KOPT-K1 (cell line): ENCODE results near the gene INHA.

Experiments used
- H3K27ac ChIP-seq: fragments of 200-600 bp; sonication (generic); 2 replicates; pipeline ENCODE4 v1.5.1; 2016; ENCODE audit warnings: antibody characterized with exemption, mild to moderate bottlenecking, low read depth, low read length; ENCODE audit not compliant: poor library complexity, severe bottlenecking
- H3K36me3 ChIP-seq: fragments of 200-600 bp; sonication (generic); 2 replicates; pipeline ENCODE4 v1.5.1; 2017; ENCODE audit warnings: antibody characterized with exemption, mild to moderate bottlenecking, low read length, moderate library complexity; ENCODE audit not compliant: insufficient read depth
- H3K9me3 ChIP-seq: fragments of 200-600 bp; sonication (generic); 2 replicates; pipeline ENCODE4 v1.5.1; 2017; ENCODE audit warnings: antibody characterized with exemption, low read length, mild to moderate bottlenecking; ENCODE audit not compliant: insufficient read depth, poor library complexity, severe bottlenecking

Gene INHA

DNA sequence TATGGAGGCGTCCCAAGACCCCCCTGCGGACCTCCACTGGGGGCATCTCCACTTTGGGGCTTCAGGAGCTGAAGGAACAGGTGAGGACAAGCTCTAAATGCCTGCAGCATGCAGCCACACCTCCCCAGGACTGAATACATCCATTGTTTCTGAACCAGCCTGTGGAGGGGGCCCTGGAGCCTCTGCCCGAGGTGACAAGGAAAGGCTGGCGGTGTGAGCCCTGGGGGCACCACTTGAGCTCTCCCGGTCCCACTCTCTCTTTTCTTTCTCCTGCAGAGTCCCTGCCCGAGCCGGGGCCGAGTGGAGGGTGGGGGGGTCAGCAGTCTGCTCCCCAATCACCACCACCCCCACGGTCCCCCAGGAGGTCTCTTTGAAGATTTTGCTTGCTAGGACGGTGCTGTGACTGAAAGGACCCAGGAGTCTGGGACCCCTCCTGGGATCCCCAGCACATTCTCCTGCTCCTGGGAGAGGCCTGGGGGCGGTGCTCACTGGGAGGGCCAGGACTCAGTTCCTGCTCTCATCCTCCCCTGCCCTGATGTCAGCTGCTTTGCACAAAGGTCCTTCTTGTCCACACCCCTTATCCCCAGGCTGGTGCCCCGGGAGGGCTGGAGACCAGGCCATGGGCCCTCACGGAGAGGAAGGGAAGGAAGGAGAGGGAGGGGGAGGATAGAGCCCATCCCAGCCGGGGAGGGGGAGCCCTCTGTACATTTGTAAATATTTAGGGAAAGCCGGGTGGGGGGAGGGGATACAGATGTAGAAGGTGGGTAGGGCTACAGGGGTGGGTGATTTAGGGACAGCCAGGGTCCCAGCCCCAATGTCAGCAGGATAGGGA, 34.2 kb upstream of the INHA start:
- no peaks in the 10 kb centered on the region for H3K36me3 ChIP-seq
- H3K9me3 ChIP-seq = no peaks in the 10 kb centered on the region
- no peak overlapping the region for H3K27ac ChIP-seq

DNA sequence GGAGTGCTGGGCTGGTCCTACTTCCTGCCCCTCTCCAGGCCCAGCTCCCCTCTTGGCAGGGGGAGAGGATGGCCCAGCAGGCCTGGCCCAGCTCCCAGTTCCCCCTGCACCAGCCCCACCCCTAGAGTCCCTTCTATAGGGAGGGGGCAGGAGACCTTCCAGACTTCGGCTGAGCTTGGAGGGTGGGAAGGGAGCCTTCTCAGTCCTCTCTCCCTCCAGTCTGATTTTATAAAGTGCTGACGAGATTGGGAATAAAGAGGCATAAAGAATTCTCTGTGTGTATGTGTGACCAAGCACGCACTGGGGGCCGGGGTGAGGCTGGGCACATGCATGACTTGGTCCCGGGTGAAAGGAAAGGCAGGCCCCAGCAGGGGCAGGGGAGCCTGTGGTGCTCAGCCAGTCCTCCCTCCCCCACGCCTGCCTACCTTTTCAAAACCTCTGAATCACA, 33.6 kb upstream of the INHA start:
- no peak overlapping the region for H3K27ac ChIP-seq
- no peaks in the 10 kb centered on the region for H3K36me3 ChIP-seq
- no peaks in the 10 kb centered on the region for H3K9me3 ChIP-seq

DNA sequence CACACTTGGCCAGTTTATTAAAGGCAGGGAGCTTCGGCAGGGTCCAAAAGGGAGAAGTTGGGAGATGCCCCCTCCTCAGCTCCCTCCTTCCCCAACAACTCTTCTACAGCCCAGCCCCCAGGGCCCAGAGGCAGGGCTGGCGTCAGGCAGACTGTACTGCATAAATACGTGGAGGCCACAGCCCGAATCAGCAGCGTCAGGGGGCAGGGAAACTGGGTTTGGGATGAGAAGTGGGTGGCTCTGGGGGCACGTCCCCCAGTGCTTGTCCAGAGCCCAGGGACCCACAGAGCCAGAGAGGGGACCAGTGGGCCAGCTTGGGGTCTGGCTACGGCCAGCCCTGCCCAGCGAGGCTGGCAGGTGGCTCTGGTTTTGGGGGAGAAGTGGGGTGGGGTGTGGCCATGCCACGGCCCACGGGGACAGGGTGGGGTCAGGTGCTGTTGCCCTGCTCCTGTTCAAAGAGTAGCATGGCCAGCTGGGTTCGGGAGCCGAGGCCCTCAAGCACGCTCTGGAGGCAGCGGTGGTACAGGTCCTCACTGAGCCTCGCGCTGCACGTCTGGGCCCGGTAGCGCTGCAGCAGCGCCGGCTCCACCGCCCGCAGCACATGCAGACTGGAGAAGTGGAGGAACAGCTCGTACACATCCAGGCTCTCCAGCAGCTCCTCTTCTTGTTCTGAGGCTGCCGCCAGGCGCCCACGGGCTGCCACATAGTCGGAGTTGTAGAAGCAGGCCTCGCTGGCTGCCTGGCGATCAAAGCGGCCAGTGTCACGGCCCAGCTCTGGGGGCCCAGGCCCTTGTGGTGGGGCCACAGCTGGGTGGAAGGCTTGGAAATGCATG, 32.9 kb upstream of the INHA start:
- Histone ChIP-seq H3K36me3 (no peaks in the 10 kb centered on the region), H3K27ac (no peak overlapping the region), H3K9me3 (no peaks in the 10 kb centered on the region)

DNA sequence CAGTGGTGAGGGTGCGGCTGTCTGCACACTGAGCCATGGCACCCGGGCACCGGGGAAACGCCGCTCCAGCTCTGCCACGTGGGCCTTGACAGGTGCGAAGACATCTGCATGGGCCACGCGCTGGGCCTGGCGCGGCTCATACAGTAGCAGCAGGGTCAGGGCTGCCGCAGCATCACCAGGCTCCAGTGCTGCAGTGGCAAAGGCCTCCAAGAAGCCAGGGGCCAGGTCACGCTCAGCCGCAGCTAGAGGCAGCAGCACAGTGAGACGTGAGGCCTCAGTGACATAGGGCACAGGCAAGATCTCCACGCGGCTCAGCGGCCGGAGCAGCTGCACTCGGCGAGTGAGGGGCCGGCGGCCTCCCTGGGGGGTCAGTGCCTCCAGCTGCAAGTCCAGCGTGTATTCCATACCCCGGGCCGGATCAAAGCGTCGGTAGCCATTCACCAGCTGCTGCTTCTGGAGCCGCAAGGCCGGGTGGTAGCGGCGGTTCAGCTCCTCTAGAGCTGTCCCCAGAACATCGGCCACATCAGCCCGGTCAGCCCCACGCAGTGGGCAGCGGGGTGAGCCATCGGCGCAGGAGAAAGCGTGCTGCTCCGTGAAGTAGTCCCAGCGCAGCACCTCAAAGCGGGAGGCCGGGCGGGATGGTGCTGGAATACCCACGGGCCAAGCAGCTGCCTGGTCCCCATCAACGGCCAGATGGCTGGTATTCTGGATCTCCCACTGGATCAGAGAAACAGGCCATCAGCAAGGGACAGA, 32.0 kb upstream of the INHA start:
- Histone ChIP-seq H3K27ac (no peak overlapping the region), H3K9me3 (no peaks in the 10 kb centered on the region), H3K36me3 (no peaks in the 10 kb centered on the region)

DNA sequence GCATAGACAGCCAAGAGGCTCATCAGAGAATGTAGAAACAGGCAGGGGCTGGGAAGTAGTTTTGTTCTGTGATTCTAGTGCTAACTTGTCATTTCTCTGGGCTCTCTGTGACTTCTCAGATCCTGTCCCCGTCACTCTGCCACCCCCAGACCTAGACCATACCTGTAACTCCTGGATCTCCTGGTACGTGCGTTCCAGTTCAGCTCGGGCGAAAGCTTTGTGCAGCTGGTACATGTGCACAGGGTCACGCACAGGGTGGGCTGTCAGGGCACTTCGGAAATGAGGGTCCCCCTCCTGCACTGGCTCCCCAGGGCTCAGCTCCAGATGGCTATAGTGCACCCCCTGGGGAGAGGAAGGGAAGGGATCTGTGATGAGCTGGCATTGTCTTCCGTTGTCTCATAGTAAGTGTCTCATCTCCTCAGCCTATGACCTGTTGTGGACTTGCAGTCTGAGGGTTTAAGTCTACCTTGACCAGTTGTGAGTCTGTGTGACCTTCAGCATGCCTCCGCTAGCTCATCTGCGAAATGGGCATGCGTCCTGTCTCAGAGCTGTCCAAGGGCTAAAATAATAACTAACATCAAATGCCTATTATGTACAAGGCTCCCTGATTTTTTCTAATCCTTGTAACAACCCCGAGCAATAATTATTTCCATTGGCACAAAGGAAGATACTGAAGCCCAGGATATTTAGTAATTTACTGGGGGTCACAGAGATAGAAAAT, 31.2 kb upstream of the INHA start:
- no peak overlapping the region for H3K27ac ChIP-seq
- no peaks in the 10 kb centered on the region for H3K9me3 ChIP-seq
- no peaks in the 10 kb centered on the region for H3K36me3 ChIP-seq

DNA sequence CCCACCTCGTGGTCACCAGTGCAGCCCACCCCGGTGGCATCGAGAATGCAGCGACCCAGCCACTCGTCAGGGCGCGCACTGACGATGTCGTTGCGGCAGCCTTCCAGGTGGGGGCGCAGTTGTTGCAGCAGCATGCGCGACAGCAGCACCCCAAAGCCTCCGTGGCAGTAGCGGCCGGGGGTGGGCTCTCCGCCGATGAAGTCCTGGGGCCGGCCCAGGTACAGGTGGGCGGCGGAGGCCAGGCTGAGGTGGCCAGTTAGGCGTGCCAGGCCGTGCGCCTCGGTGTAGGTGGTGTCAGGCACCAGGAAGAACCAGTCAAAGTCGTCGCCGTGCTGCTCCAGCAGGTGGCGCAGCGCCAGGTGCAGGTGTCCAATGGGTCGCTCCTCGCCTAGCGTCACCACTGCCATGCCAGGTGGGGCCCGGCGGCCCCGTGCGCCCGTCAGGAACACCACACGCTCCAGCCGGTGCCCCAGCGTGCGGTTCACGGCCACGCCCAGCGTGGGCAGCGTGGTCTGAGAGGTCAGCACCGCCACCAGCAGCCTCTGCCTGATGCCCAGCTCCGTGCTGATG, 30.4 kb upstream of the INHA start:
- no peak overlapping the region for H3K27ac ChIP-seq
- H3K36me3 ChIP-seq = no peaks in the 10 kb centered on the region
- no peaks in the 10 kb centered on the region for H3K9me3 ChIP-seq

DNA sequence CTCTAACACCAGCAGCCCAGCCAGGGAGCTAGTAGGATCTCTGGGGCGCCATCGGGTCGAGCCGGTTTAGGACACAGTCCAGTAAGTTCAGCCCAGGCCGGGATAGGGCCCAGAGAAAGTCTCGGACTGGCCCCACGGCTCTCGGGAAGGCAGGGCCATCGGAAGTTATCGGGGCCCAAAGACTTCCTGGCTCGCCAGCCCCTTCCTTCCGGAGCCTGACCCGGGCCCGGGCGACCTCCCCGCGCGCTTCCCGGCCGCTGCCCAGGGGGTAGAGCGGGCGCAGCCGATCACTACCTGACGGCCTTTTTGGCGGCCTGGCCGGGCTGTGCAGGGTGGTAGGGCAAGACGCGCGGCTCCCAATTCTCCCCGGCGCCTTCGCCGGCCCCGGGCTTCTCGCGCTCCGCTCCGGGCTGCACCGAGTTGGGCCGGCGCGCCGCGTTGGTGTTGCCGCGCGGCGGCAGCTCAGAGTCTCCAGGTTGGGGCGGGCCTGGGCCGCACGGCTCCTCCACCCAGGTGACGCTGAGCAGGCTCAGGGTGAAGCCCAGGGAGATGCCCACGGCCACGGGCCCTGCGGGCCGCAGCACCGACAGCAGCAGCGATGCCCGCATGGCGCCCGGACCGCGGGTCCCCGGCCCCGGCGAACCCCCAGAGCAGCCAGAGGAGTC, 29.0 kb upstream of the INHA start:
- Histone ChIP-seq H3K36me3 (no peaks in the 10 kb centered on the region), H3K9me3 (no peaks in the 10 kb centered on the region), H3K27ac (no peak overlapping the region)

DNA sequence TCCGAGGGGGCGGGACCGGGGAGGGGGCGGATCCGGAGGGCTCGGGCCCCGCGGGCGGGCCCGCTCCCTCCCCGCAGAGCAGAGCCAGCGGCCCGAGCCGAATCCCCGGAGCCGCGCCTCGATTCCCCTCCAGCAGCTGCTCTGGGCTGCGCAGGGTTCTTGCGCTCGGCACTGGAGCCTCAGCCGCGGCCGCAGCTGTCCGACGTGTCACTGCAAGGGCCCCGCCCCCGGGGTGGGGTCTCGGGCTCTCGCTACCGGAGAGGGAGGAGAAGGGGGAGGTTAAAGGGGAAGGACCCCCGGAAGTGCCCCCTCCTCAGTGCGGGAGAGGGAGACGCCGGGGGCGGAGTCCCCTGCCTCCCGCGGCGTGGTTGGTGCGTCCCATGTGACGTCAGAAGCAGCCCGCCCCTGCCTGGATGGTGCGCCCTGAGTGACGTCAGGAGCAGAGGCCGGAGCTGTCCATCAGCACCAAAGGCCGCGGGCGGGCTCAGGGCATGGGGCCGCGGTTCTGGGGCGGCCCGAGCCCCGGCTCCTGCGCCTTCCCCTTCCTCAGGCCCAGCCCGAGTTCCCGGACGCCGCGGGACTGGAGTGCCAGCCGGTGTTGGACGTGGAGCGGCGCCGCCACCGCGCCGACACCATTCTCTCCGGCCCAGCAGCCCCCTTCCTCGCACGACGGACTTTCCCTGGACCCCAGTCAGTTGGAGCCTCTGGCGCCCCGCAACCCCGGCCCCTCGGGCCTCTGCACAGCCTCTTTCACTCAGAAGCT, 28.3 kb upstream of the INHA start, which contains the start of the genes CHPF and TMEM198:
Gene CHPF (minus strand): TSS at position 214 of the 763 bp plus-strand sequence. CDS start 271 bp downstream, outside the sequence.
Gene TMEM198 (plus strand): TSS at position 433 of the 763 bp plus-strand sequence. CDS start 700 bp downstream, outside the sequence.
- H3K36me3 ChIP-seq = no peaks in the 10 kb centered on the region
- no peak within 1 kb of the TSS for H3K27ac ChIP-seq
- H3K9me3 ChIP-seq = no peaks in the 10 kb centered on the region

DNA sequence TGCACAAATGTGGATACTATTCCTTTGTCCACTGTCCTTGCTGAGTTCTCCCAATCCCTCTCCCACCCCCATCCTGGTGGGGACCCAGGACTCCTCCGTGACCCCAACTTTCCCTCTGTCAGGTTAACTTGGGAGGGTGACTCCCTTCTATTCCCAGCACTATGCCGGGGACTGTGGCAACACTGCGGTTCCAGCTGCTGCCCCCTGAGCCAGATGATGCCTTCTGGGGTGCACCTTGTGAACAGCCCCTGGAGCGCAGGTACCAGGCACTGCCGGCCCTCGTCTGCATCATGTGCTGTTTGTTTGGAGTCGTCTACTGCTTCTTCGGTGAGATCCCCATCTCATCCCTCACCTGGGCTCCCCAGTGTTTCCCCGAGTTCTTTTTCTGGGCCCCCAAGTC, 27.5 kb upstream of the INHA start:
- Histone ChIP-seq H3K36me3 (no peaks in the 10 kb centered on the region), H3K27ac (no peak overlapping the region)

DNA sequence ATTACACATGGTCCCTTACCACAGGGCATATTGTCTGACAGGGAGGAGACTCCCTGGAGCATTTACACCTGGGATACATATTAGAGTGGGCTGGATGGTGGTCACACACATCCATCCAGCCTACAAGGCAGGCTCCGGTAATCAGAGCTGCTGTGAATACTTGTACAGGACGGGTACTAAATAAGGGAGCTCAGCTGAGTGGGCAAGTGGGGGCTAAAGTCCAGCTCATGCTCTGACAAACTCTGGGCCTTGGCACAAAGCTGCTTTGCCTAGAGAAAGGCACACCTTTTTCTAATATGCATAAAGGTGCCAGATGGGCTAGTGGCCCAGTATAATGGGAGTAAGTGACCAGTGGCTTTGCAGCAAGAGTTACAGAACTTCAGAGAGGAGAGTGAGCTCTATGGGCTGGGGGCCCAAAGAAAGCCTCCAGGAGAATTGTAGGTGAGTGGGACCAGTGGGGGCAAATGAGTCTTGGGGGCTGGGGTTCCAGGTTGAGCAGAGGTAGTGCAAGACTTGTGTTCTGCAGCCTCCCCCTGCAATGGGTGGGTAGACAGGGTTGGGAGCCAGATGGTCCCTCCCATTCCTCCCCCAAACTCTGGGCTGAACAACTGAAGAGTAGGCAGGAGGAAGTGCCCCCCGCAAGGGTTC, 26.7 kb upstream of the INHA start:
- Histone ChIP-seq H3K36me3 (no peaks in the 10 kb centered on the region), H3K27ac (no peak overlapping the region), H3K9me3 (no peaks in the 10 kb centered on the region)

More for the DNA sequence above, 27.5 kb upstream of the INHA start:
- H3K9me3 ChIP-seq = no peaks in the 10 kb centered on the region

DNA sequence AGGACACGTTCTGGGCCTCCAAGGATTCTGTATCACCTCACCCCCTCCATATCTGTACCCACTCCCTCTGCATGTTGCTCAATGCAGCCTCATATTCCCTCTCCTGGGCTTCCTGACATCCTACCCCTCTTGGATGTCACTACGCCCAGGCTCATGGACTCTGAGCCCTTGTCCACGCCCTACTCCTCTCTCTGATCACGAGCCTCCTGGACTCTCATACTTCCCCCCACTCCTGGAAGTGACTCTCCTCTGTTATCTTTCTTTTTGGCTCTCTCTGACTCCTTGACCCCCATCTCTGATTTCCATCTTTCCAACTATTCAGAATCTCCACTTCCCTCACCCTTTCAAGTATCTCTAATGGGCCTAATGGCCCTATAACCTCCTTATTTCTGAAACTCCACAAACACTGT, 26.2 kb upstream of the INHA start:
- Histone ChIP-seq H3K9me3 (no peaks in the 10 kb centered on the region), H3K36me3 (no peaks in the 10 kb centered on the region), H3K27ac (no peak overlapping the region)

DNA sequence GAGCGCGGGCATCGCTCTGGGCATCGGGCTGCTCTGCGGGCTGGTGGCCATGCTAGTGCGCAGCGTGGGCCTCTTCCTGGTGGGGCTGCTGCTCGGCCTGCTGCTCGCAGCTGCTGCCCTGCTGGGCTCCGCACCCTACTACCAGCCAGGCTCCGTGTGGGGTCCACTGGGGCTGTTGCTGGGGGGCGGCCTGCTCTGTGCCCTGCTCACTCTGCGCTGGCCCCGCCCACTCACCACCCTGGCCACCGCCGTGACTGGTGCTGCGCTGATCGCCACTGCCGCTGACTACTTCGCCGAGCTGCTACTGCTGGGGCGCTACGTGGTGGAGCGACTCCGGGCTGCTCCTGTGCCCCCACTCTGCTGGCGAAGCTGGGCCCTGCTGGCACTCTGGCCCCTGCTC, 24.5 kb upstream of the INHA start:
- no peak overlapping the region for H3K27ac ChIP-seq
- H3K36me3 ChIP-seq = no peaks in the 10 kb centered on the region
- H3K9me3 ChIP-seq = no peaks in the 10 kb centered on the region

DNA sequence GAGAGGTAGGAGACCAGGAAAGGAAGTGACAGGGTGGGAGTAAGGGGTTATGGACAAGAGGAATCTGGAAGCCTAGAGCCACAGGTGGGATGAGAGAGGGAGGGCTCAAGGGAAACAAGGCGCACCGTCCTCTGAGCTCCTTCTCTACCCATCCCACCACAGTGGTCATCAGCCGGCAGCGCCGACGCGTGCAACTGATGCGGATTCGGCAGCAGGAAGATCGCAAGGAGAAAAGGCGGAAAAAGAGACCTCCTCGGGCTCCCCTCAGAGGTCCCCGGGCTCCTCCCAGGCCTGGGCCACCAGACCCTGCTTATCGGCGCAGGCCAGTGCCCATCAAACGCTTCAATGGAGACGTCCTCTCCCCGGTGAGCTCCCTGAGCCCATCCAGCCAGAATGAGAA, 23.1 kb upstream of the INHA start:
- no peaks in the 10 kb centered on the region for H3K9me3 ChIP-seq
- no peak overlapping the region for H3K27ac ChIP-seq
- no peaks in the 10 kb centered on the region for H3K36me3 ChIP-seq
